Measurements from ENCODE around the gene SELP. TPM values are rescaled to one million over a fixed set of nuclear protein-coding genes. Genes with fewer than 3 reads are reported as not detected.

SELP gene
- total and polyA plus RNA-seq, 2 of the 8 experiments (the other 6 are each of a cell fraction or from before 2014, with no cell fraction given), result not detected

Other genes with a start within 250 kb of the SELP start
- gene CCDC181, start 202.7 kb downstream of the SELP start, total RNA-seq (2021; fragmentation: NEBNext Ultra II Directional; extraction: Animal tissue kit (Norgen Biotek cat#: 25700)), result 2.4 and 3.7 TPM in 2 replicates
- 0.39 and 1.2 TPM in 2 replicates for gene CCDC181, start 202.7 kb downstream of the SELP start, polyA plus RNA-seq (2011; rRNA removed)
- gene SLC19A2, start 144.2 kb downstream of the SELP start, total RNA-seq (2021; fragmentation: NEBNext Ultra II Directional; extraction: Animal tissue kit (Norgen Biotek cat#: 25700)), result 22.5 and 23.2 TPM in 2 replicates
- gene SLC19A2, start 144.2 kb downstream of the SELP start, polyA plus RNA-seq (2011; rRNA removed), result 18.4 and 21.2 TPM in 2 replicates
- 0.04 TPM in 1 of 2 replicates, not detected in the other for gene F5, start 43.6 kb downstream of the SELP start, total RNA-seq (2021; fragmentation: NEBNext Ultra II Directional; extraction: Animal tissue kit (Norgen Biotek cat#: 25700))
- gene F5, start 43.6 kb downstream of the SELP start, polyA plus RNA-seq (2011; rRNA removed), result 0.02 and 0.06 TPM in 2 replicates
- not detected in 2 replicates for gene SELL, start 81.5 kb upstream of the SELP start, total RNA-seq (2021; fragmentation: NEBNext Ultra II Directional; extraction: Animal tissue kit (Norgen Biotek cat#: 25700))
- gene SELL, start 81.5 kb upstream of the SELP start, polyA plus RNA-seq (2011; rRNA removed), result not detected in 2 replicates
- not detected in 2 replicates for gene SELE, start 104.0 kb upstream of the SELP start, total RNA-seq (2021; fragmentation: NEBNext Ultra II Directional; extraction: Animal tissue kit (Norgen Biotek cat#: 25700))
- gene SELE, start 104.0 kb upstream of the SELP start, polyA plus RNA-seq (2011; rRNA removed), result not detected in 2 replicates
- gene METTL18, start 164.8 kb upstream of the SELP start, total RNA-seq (2021; fragmentation: NEBNext Ultra II Directional; extraction: Animal tissue kit (Norgen Biotek cat#: 25700)), result 6.0 and 7.6 TPM in 2 replicates
- gene METTL18, start 164.8 kb upstream of the SELP start, polyA plus RNA-seq (2011; rRNA removed), result 0.88 and 1.4 TPM in 2 replicates